ENCODE results near the gene FHIT. TPM values are rescaled to one million over a fixed set of nuclear protein-coding genes. Genes with fewer than 3 reads are reported as not detected.

Gene FHIT
- total RNA-seq, 1 experiment from 2014 or later = 9.8 TPM

DNA sequence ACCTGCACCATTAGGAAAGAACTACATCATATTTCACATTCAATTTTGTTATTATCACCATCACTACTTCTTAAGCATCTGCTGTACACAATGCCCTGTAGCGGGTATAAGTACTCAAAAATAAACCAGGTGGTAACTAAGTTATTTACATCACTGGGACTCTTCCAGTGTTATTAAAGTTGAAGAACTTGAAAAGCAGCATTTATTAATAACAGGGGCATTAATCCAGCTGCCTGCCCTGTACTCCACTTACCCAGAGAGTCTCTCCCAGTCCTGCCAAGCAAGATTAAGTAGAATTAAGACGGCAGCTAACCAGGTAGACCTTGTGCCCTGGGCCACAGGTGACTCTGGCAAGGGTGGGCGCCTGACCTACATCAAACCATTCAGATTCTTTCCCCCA, 65.2 kb downstream of the FHIT start:
- H3K4me2 ChIP-seq = no peak overlapping the region
- no peak overlapping the region for H2AFZ ChIP-seq
- H3K9me3 ChIP-seq (ENCODE audit: insufficient read depth, low read depth) = no peaks in the 10 kb centered on the region
- no peaks in the 10 kb centered on the region for H3K36me3 ChIP-seq (ENCODE audit: low read depth)
- H4K20me1 ChIP-seq (ENCODE audit: insufficient read depth) = no peaks in the 10 kb centered on the region
- no TSS peak for BruUV-seq (replicated peaks)
- no peaks in the 10 kb centered on the region for H3K27me3 ChIP-seq (ENCODE audit: insufficient read depth, low read depth)
- TF ChIP-seq, protein P1, sequence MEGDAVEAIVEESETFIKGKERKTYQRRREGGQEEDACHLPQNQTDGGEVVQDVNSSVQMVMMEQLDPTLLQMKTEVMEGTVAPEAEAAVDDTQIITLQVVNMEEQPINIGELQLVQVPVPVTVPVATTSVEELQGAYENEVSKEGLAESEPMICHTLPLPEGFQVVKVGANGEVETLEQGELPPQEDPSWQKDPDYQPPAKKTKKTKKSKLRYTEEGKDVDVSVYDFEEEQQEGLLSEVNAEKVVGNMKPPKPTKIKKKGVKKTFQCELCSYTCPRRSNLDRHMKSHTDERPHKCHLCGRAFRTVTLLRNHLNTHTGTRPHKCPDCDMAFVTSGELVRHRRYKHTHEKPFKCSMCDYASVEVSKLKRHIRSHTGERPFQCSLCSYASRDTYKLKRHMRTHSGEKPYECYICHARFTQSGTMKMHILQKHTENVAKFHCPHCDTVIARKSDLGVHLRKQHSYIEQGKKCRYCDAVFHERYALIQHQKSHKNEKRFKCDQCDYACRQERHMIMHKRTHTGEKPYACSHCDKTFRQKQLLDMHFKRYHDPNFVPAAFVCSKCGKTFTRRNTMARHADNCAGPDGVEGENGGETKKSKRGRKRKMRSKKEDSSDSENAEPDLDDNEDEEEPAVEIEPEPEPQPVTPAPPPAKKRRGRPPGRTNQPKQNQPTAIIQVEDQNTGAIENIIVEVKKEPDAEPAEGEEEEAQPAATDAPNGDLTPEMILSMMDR (conservative IDR thresholded peaks at IDR 0.05) = no peak
- TF ChIP-seq EZH2 (IDR thresholded peaks at IDR 0.05; ENCODE audit: low read depth) = no peak
- no peaks in the 10 kb centered on the region for H3K9me2 ChIP-seq (ENCODE audit: insufficient read depth)
- CTCF ChIA-PET = no interaction called here
- POLR2A ChIA-PET (ENCODE audit: unreplicated experiment) = no interaction called here
- no peak overlapping the region for H3K4me3 ChIP-seq
- peak in 1 of 2 experiments; percentile 34 for DNase-seq
- intact Hi-C loops (cut with micrococcal nuclease; ENCODE audit: unreplicated experiment) = no loop called here
- H3F3A ChIP-seq (ENCODE audit: insufficient read depth, low read depth) = no peaks in the 10 kb centered on the region
- H3K79me2 ChIP-seq (ENCODE audit: low read depth) = no peaks in the 10 kb centered on the region
- H3K27ac ChIP-seq = no peak overlapping the region
- no peaks in the 10 kb centered on the region; the same call in 1 of the 2 replicates for H3K4me1 ChIP-seq (replicated peaks; ENCODE audit: insufficient read depth)

DNA sequence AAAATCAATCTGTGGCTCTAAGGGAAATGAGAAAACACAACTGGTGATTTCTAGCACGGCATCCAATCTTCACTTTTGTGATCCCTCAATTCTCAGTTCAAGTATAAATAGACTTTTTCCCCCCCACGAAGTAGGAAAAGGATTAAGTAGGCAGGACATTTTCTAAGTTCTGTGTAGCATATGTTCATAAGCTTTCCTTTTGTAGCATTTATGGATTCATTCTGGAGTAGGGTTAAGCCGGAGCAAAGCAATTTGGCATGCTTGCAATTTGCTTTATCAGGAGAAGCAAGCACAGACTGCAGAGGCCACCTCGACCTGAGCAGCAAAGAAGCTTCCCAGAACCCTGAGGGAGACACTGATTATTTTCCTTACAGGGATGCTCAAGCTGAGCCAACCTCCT, 66.3 kb downstream of the FHIT start:
- no peaks in the 10 kb centered on the region for H3K36me3 ChIP-seq (ENCODE audit: low read depth)
- CTCF ChIA-PET = no interaction called here
- no peak overlapping the region for H2AFZ ChIP-seq
- H3F3A ChIP-seq (ENCODE audit: insufficient read depth, low read depth) = no peaks in the 10 kb centered on the region
- intact Hi-C loops (cut with micrococcal nuclease; ENCODE audit: unreplicated experiment) = no loop called here
- H3K4me2 ChIP-seq = no peak overlapping the region
- no peaks in the 10 kb centered on the region for H3K9me3 ChIP-seq (ENCODE audit: insufficient read depth, low read depth)
- TF ChIP-seq, protein P1 (conservative IDR thresholded peaks at IDR 0.05) = no peak
- TF ChIP-seq EZH2 (IDR thresholded peaks at IDR 0.05; ENCODE audit: low read depth) = no peak
- no peak overlapping the region for H3K4me3 ChIP-seq
- no peaks in the 10 kb centered on the region for H3K79me2 ChIP-seq (ENCODE audit: low read depth)
- H3K27me3 ChIP-seq (ENCODE audit: insufficient read depth, low read depth) = no peaks in the 10 kb centered on the region
- H3K9me2 ChIP-seq (ENCODE audit: insufficient read depth) = no peaks in the 10 kb centered on the region
- H4K20me1 ChIP-seq (ENCODE audit: insufficient read depth) = no peaks in the 10 kb centered on the region
- no TSS peak for BruUV-seq (replicated peaks)
- no peak overlapping the region for H3K27ac ChIP-seq
- H3K4me1 ChIP-seq (replicated peaks; ENCODE audit: insufficient read depth) = no peaks in the 10 kb centered on the region; the same call in 1 of the 2 replicates
- POLR2A ChIA-PET (ENCODE audit: unreplicated experiment) = no interaction called here
- no peak for DNase-seq

GRCh38 chr3:61182662-61183061, 68.6 kb downstream of the FHIT start:
- Histone ChIP-seq H3F3A (ENCODE audit: insufficient read depth, low read depth) (no peaks in the 10 kb centered on the region), H3K27ac (no peak overlapping the region), H3K4me2 (no peak overlapping the region), H3K27me3 (ENCODE audit: insufficient read depth, low read depth) (no peaks in the 10 kb centered on the region), H3K36me3 (ENCODE audit: low read depth) (no peaks in the 10 kb centered on the region), H4K20me1 (ENCODE audit: insufficient read depth) (no peaks in the 10 kb centered on the region), H3K4me3 (no peak overlapping the region), H3K4me1 (replicated peaks; ENCODE audit: insufficient read depth) (no peaks in the 10 kb centered on the region; the same call in 1 of the 2 replicates), H3K9me3 (ENCODE audit: insufficient read depth, low read depth) (no peaks in the 10 kb centered on the region), H2AFZ (no peak overlapping the region), H3K9me2 (ENCODE audit: insufficient read depth) (no peaks in the 10 kb centered on the region), H3K79me2 (ENCODE audit: low read depth) (no peaks in the 10 kb centered on the region)
- TF ChIP-seq, protein P1 (conservative IDR thresholded peaks at IDR 0.05) = no peak
- no peak for TF ChIP-seq EZH2 (IDR thresholded peaks at IDR 0.05; ENCODE audit: low read depth)
- POLR2A ChIA-PET (ENCODE audit: unreplicated experiment) = no interaction called here
- intact Hi-C loops (cut with micrococcal nuclease; ENCODE audit: unreplicated experiment) = loop anchor here (2.0 kb wide), 1 partner anchor 68 kb away; the partner anchor contains the start of gene FHIT
- DNase-seq = no peak
- CTCF ChIA-PET = no interaction called here
- BruUV-seq (replicated peaks) = no TSS peak

Data from PC-9 (cell line).